ENCODE measurements around the gene PCLAF.

The PCLAF gene

DNA sequence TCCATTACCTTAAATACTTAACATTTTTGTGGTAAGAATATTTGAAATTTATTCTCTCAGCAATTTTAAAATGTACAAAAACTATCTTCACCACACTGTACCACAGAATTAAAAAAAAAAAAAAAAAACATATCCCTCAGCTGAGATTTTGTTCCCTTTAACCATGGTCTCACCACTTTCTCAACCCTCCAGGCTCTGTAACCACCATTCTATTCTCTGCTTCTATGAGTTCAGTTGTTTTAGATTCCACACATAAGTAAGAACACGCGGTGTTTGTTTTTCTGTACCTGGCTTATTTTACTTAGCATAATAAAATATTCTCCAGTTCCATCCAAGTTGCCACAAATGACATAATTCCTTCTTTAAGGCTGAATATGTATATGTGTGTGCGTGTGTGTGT is 66.8 kb downstream of the PCLAF start:
- no peak for DNase-seq

Measured in amniotic stem cell (primary cell).